Activated CD4-positive, alpha-beta T cell treated with anti-CD3 and anti-CD28 coated beads for 4 hours (primary cell): ENCODE data around the gene UPK1A.
"Not testable (repeated sequence)": the region's sequence is repeated elsewhere in the genome, so short reads cannot be mapped to it uniquely, and the experiment has no call there.

Experiments
- DNase-seq, 2 donors: peaks; one replicate each; pipeline ENCODE4 v3.0.0-alpha.2; 2020

The UPK1A gene

GRCh38 chr19:35719402-35720162 is 53.3 kb downstream of the UPK1A start:
- DNase-seq, result no peak

DNA sequence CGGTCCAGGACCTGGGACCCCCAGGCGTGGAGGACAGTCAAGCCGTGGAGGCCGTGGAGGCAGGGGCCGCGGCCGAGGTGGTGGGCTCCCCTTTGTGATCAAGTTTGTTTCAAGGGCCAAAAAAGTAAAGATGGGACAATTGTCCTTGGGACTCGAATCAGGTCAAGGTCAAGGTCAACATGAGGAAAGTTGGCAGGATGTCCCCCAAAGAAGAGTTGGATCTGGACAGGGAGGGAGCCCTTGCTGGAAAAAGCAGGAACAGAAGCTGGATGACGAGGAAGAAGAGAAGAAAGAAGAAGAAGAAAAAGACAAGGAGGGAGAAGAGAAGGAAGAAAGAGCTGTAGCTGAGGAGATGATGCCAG is 53.8 kb downstream of the UPK1A start:
- no peak for DNase-seq

GRCh38 chr19:35720648-35721047 is 54.3 kb downstream of the UPK1A start:
- DNase-seq, result no peak

DNA sequence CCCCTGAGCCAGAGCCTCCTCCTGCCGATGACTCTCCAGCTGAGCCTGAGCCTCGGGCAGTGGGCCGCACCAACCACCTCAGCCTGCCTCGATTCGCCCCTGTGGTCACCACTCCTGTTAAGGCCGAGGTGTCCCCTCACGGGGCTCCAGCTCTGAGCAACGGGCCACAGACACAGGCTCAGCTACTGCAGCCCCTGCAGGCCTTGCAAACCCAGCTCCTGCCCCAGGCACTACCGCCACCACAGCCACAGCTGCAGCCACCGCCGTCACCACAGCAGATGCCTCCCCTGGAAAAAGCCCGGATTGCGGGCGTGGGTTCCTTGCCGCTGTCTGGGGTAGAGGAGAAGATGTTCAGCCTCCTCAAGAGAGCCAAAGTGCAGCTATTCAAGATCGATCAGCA is 55.1 kb downstream of the UPK1A start:
- no peak for DNase-seq

- no peak for DNase-seq
Measured at GRCh38 chr19:35722461-35722860, 56.1 kb downstream of the UPK1A start.

- no peak for DNase-seq
Measured at GRCh38 chr19:35722897-35723296, 56.6 kb downstream of the UPK1A start.

DNA sequence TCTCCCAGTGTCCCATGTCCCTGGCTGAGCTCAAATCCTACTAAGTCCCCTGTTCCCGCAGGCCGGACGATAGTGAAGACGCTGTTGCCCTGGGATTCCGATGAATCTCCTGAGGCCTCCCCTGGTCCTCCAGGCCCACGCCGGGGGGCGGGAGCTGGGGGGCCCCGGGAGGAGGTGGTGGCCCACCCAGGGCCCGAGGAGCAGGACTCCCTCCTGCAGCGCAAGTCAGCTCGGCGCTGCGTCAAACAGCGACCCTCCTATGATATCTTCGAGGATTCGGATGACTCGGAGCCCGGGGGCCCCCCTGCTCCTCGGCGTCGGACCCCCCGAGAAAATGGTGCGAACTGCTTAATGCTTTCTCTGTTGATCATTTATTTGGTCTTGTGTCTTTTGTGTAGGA is 57.4 kb downstream of the UPK1A start:
- no peak for DNase-seq

GRCh38 chr19:35724132-35724531 is 57.8 kb downstream of the UPK1A start:
- not testable (repeated sequence) for DNase-seq

DNA sequence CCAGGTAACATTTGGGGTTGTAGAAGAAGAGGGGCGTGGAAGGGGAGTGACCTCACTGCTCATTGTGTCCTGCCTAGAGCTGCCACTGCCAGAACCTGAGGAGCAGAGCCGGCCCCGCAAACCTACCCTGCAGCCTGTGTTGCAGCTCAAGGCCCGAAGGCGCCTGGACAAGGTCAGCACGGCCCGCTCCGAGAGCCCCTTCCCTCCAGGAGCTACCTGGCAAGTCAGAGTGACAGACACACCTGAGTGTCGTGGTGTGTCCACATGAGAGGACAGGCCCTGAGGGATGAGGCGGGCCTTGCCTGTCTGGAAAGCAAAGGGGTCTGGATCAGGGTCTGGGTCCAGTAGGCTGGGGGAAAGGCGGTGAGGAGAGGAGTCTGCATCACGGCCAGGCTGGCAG is 58.2 kb downstream of the UPK1A start:
- DNase-seq, result no peak

DNA sequence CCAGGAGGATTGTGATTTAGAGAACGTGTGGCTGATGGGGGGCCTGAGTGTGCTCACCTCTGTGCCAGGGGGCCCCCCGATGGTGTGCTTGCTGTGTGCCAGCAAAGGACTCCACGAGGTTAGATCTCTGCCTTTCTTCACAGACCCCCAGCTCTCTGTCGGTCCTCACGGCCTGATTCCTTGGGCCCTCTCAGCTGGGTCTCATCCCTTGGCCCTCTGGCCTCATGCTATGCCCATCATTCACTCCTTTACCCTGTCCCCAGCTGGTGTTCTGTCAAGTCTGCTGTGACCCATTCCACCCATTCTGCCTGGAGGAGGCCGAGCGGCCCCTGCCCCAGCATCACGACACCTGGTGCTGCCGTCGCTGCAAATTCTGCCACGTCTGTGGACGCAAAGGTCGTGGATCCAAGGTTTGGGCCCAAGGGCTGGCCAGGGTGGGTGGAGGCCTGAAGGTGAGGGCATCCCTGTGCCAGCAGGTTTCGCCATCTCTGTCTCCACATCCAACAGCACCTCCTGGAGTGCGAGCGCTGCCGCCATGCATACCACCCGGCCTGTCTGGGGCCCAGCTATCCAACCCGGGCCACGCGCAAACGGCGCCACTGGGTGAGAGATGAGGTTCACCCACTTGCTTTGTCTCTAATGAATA is 59.0 kb downstream of the UPK1A start:
- no peak for DNase-seq

- DNase-seq, result no peak
Measured at GRCh38 chr19:35727053-35727955, 61.0 kb downstream of the UPK1A start.
